OCI-LY1 (cell line): ENCODE data around the gene LMNA.
A peak's percentile ranks its signal among the peaks of the same experiment; 100 is the strongest.

Experiments
- H2AFZ ChIP-seq: fragments of 200-600 bp; sonication (generic), shearing (Covaris generic); 2 replicates; pipeline ENCODE4 v1.6.0; 2014; ENCODE audit warnings: antibody characterized with exemption, mild to moderate bottlenecking, low read length
- H3F3A ChIP-seq: fragments of 200-600 bp; sonication (generic), shearing (Covaris generic); 2 replicates; pipeline ENCODE4 v1.6.0; 2014; ENCODE audit warnings: mild to moderate bottlenecking, antibody characterized with exemption, low read length, moderate library complexity; ENCODE audit not compliant: insufficient read depth
- H3K27ac ChIP-seq: fragments of 200-600 bp; sonication (generic); 2 replicates; pipeline ENCODE4 v1.5.1; 2014; ENCODE audit warnings: low read length, mixed run types, mild to moderate bottlenecking, low read depth; ENCODE audit not compliant: poor library complexity, severe bottlenecking
- H3K27me3 ChIP-seq: fragments of 200-600 bp; sonication (generic); 2 replicates; pipeline ENCODE4 v1.6.0; 2014; ENCODE audit warnings: antibody characterized with exemption, mild to moderate bottlenecking, low read length, moderate library complexity; ENCODE audit not compliant: insufficient read depth
- H3K36me3 ChIP-seq: fragments of 200-600 bp; sonication (generic); 2 replicates; pipeline ENCODE4 v1.6.1; 2014; ENCODE audit warnings: mild to moderate bottlenecking, antibody characterized with exemption, low read length, moderate library complexity, mixed read lengths; ENCODE audit not compliant: insufficient read depth
- H3K4me1 ChIP-seq: fragments of 200-600 bp; sonication (generic); 2 replicates; pipeline ENCODE4 v1.5.1; 2014; ENCODE audit warnings: mild to moderate bottlenecking, low read length, moderate library complexity; ENCODE audit not compliant: insufficient read depth, severe bottlenecking
- H3K4me2 ChIP-seq: fragments of 200-600 bp; sonication (generic), shearing (Covaris generic); 2 replicates; pipeline ENCODE4 v1.6.1; 2014; ENCODE audit warnings: low read length
- H3K4me3 ChIP-seq: fragments of 200-600 bp; sonication (generic); 2 replicates; pipeline ENCODE4 v1.5.1; 2014; ENCODE audit warnings: low read length, low read depth, mild to moderate bottlenecking, mixed read lengths; ENCODE audit not compliant: poor library complexity, severe bottlenecking
- H3K79me2 ChIP-seq: fragments of 200-600 bp; shearing (Covaris generic); 2 replicates; pipeline ENCODE4 v1.6.1; 2016; ENCODE audit warnings: mixed run types, low read length, mixed read lengths; ENCODE audit not compliant: insufficient read depth
- H3K9ac ChIP-seq: fragments of 200-600 bp; sonication (generic), shearing (Covaris generic); 2 replicates; pipeline ENCODE4 v1.6.1; 2014; ENCODE audit warnings: mild to moderate bottlenecking, low read length, mixed read lengths
- H3K9me2 ChIP-seq: fragments of 200-600 bp; sonication (generic), shearing (Covaris generic); 2 replicates; pipeline ENCODE4 v1.6.1; 2014; ENCODE audit warnings: low read depth, mild to moderate bottlenecking, low read length, mixed read lengths
- H3K9me3 ChIP-seq: fragments of 200-600 bp; shearing (Covaris generic); 2 replicates; pipeline ENCODE4 v1.6.1; 2014; ENCODE audit warnings: low read length, mixed read lengths
- H4K20me1 ChIP-seq: fragments of 200-600 bp; sonication (generic), shearing (Covaris generic); 2 replicates; pipeline ENCODE4 v1.6.0; 2016; ENCODE audit warnings: mild to moderate bottlenecking, low read length; ENCODE audit not compliant: insufficient read depth
- EZH2 ChIP-seq: fragments of 200-600 bp; sonication (generic), shearing (Covaris generic); IDR thresholded peaks from 2 replicates; pipeline ENCODE4 v1.8.0; 2017; ENCODE audit warnings: borderline replicate concordance, mixed run types, mild to moderate bottlenecking, antibody characterized with exemption, low read length, moderate library complexity, mixed read lengths
- TF ChIP-seq, protein P1 (sequence below): fragments of 200-600 bp; sonication (generic), shearing (Covaris generic); IDR thresholded peaks from 2 replicates; pipeline ENCODE4 v1.5.1; 2017; ENCODE audit warnings: mild to moderate bottlenecking, antibody characterized with exemption, low read length, moderate library complexity, mixed read lengths

LMNA gene

DNA sequence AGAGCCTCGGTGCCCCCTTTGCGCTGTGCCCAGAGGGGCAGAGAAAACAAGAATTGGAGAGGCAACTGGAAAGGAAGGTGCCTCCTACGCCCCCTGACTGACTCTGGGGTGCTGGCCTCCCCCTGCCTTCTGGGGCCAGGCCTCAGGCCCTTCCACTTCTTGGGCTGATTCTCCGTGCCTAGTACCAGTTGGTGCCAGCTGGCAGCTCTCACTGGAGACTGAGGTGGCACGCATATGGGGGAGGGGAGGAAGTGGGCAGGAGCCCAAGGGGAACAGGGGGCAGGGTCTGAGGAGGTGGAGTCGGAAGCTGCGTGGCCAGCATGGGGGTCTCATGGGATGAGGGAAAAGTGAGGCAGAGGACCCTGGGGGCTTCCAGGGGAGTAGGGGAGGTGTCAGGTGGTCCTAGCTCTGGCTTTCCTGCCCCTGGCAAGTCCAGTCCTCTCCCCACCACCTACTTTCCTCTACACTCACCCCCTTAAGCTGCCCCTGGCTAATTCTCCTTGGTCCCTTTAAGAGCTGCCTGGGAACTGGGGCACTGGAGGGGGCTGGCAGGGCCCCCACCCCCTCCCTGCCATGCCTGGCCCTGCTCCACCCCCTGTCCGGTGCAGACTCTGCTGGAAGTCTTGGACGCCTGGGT is 32.4 kb downstream of the LMNA start:
- Histone ChIP-seq H4K20me1 (no peaks in the 10 kb centered on the region), H3F3A (no peaks in the 10 kb centered on the region), H3K79me2 (no peaks in the 10 kb centered on the region), H3K36me3 (no peaks in the 10 kb centered on the region), H3K9me2 (no peaks in the 10 kb centered on the region), H3K27ac (peak overlapping the region; percentile 68), H3K4me1 (peaks cover 61% of the 10 kb centered on the region), H3K4me3 (peak overlapping the region; percentile 6), H3K9me3 (no peaks in the 10 kb centered on the region), H2AFZ (no peak overlapping the region), H3K9ac (peak overlapping the region; percentile 32; the same call in 1 of the 2 replicates), H3K4me2 (peak overlapping the region; percentile 54), H3K27me3 (no peaks in the 10 kb centered on the region)
- TF ChIP-seq EZH2, result no peak
- TF ChIP-seq, protein P1, sequence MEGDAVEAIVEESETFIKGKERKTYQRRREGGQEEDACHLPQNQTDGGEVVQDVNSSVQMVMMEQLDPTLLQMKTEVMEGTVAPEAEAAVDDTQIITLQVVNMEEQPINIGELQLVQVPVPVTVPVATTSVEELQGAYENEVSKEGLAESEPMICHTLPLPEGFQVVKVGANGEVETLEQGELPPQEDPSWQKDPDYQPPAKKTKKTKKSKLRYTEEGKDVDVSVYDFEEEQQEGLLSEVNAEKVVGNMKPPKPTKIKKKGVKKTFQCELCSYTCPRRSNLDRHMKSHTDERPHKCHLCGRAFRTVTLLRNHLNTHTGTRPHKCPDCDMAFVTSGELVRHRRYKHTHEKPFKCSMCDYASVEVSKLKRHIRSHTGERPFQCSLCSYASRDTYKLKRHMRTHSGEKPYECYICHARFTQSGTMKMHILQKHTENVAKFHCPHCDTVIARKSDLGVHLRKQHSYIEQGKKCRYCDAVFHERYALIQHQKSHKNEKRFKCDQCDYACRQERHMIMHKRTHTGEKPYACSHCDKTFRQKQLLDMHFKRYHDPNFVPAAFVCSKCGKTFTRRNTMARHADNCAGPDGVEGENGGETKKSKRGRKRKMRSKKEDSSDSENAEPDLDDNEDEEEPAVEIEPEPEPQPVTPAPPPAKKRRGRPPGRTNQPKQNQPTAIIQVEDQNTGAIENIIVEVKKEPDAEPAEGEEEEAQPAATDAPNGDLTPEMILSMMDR, result no peak

DNA sequence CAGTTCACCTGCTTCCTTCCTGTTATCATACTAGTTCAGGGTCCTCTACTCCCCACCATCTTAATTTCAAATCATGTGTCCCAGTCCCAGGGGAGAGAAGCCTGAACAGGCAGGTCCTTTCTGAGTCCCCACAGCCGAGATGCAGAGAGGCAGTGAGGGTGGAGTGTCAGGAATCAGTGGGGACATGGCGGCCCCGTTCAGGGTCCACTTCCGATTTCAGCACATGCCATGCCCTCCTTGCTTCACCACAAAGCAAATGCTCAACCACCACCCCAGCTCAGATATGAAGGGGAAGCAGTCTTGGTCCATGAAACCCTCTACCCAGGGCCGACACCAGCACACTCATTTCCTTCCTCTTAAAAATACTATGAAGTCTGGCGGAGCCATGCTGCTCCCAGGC is 33.7 kb downstream of the LMNA start:
- Histone ChIP-seq H3K9me3 (no peaks in the 10 kb centered on the region), H4K20me1 (no peaks in the 10 kb centered on the region), H3K4me3 (no peak overlapping the region), H3K4me2 (peak overlapping the region; percentile 38), H3K4me1 (peaks cover 74% of the 10 kb centered on the region), H3K27me3 (no peaks in the 10 kb centered on the region), H3K27ac (peak overlapping the region; percentile 93), H2AFZ (peak overlapping the region; percentile 22; the same call in 1 of the 2 replicates), H3F3A (no peaks in the 10 kb centered on the region), H3K36me3 (no peaks in the 10 kb centered on the region), H3K9ac (peak overlapping the region; percentile 16; the same call in 1 of the 2 replicates), H3K79me2 (no peaks in the 10 kb centered on the region), H3K9me2 (no peaks in the 10 kb centered on the region)
- TF ChIP-seq EZH2, result no peak
- TF ChIP-seq, protein P1, result no peak

DNA sequence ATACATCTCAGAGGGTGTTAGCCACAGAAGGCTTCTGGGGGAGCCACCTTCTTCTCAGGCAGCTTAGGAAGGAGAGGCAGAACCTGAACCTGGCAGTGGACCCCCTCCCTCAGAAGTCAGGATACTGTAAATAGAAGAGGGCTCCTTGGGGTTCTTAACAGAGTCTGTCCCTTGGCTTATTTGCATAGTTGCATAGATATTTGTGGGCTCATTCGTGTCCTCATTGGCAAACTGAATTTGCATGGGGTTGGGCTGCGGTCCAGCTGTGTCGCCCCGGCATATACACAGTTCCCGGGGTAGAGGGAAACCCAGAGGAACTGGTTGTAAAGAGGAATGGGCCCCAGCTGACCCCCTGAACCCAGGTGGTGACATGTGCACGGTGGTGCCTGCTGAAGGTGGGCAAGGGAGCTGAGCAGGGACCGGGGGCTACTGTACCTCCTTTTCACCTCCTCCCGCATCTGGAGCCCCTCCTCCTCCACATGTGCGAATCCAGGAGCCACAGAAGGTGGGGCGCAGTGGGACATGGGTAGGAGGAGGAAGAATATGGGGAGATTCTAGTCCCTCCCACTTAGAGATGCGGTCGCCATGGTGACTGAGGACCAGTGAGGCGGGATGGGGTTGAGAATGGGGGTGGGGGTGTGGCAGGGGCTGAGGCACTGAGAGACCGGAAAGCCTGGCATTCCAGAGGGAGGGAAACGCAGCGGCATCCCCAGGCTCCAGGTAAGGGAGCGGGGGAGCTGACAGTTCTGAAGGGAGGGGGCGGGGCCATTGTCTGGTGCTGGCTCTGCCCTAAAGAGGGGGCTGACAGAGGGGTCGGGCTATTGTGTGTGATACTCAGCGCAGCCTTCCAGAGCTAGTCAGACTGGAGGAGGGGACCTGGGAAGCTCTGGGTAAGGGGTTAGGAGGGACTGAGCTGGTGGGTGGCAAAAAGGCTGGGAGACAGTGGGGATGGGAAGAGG is 35.1 kb downstream of the LMNA start:
- peak overlapping the region; percentile 51; the same call in 1 of the 2 replicates for H3K9ac ChIP-seq
- peak overlapping the region; percentile 93 for H3K27ac ChIP-seq
- peak overlapping the region; percentile 57 for H3K4me3 ChIP-seq
- H4K20me1 ChIP-seq, result no peaks in the 10 kb centered on the region
- H3K9me3 ChIP-seq, result no peaks in the 10 kb centered on the region
- H3K27me3 ChIP-seq, result no peaks in the 10 kb centered on the region
- H2AFZ ChIP-seq, result no peak overlapping the region
- peaks cover 88% of the 10 kb centered on the region for H3K4me1 ChIP-seq
- peak overlapping the region; percentile 65 for H3K4me2 ChIP-seq
- H3F3A ChIP-seq, result no peaks in the 10 kb centered on the region
- H3K79me2 ChIP-seq, result no peaks in the 10 kb centered on the region
- TF ChIP-seq, protein P1, result no peak
- no peak for TF ChIP-seq EZH2
- no peaks in the 10 kb centered on the region for H3K36me3 ChIP-seq
- H3K9me2 ChIP-seq, result no peaks in the 10 kb centered on the region
